SK-N-DZ (cell line): Measurements from ENCODE around the gene NBDY.

Experiments
- DNase-seq: peaks from one replicate; pipeline ENCODE4 v3.0.0-alpha.2; 2015; ENCODE audit warnings: low spot score

NBDY gene

GRCh38 chrX:56785442-56785841 is 56.4 kb downstream of the NBDY start:
- no peak for DNase-seq

DNA sequence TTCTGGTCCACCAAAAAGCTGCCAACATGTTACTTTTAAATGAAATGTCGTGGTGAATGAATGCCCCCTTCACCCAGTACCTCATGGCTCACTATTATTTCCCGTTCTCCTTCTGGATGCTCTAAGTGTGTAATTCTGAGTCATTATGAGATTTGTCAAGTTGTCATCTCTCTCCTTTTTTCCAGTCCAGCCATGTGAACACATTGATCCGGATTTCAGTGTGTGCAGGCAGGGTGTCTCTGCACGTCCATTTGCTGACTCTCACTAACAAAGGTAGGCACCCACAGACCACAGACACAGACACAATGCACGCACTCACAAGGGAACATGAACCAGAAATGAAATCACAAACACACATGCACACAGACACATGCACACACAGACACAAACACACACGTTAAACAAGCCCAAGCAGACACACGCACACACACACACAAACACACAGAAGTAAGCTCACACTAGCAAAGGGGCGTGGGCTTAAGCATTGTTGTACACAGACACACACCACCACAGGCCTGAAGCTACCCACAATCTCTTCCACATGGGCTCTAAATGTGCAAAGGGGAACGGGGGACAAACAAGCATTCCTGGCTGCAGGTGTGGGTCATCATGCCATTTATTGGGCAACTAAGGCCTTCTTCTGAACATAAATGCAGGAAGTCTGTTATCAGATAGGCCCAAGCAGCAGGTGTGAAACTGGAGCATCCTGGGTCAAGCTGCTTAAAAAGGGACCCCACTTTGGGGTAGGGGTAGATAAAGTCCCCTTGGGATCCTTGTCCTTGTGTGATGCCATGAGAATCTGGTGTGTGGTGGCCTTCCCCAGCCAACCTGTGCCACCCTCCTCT is 58.1 kb downstream of the NBDY start:
- DNase-seq: no peak

DNA sequence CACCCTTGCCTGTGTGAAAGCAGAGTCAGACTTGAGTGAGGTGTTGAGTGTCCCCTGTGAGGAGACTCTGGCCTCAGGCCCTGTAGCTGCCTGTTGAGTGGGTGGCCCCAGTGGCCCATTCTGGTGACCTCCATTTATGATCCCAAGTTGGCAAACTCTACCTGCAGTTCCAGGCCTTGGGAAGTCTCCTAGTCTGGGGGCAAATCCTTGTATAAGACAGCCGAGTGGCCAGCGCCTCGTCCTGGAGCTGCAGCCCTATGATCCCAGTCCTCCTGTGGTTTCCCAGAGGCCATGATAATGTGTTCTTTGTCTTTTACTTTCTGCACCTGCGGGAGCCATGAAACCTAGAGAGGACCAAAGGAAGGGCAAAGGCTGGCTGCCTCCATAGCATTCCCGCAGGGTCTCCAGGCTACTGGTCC is 58.7 kb downstream of the NBDY start:
- no peak for DNase-seq

GRCh38 chrX:56788229-56788628 is 59.2 kb downstream of the NBDY start:
- no peak for DNase-seq

- DNase-seq: no peak
These were observed 59.7 kb downstream of the NBDY start for GRCh38 chrX:56788717-56789122.

DNA sequence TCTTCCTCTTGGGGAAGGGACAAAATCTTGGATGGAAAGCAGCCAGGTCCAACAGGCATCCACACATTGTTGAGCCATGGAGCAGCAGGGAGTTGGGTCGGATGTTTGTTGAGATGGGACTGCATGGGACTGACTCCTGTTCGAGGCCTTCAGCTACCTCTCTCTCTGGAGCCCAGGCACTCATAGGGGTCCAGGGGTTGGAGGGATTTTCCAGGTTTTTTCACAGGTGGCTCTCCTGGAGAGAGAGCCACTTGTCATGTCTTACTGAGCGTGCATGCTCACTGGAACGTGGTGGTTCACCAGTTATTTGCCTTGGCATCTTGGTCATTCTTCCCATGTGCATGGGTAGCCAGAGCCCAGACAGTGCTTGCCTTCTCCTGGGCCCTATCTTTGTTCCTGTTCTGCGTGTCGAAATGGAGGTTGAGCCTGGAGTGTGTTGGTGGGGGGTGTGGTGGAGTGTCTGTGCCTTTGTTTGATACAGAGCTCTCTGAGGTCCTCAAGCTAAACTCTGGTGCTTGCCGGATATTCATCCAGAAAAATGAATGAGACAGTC is 60.6 kb downstream of the NBDY start:
- DNase-seq: no peak

GRCh38 chrX:56790778-56791177 is 61.7 kb downstream of the NBDY start:
- DNase-seq: no peak

DNA sequence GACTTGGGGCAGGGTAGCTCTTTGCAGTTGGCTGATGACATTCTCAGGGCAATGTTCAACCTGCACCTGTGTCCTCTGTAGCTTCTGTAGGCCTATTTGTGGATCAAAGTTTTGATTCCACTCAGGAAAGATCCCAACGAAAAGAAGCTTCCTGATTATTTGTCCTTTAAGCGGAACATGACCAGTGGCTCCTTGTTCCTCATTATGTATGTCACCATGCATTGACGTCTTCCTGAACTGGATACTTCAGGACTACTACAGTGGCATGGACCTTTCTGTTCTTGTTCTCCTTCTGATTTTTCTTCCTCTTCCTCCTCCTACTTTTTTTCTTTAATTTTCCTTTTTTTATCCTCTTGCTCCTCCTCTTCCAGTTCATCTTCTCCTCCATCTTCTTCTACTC is 62.4 kb downstream of the NBDY start:
- DNase-seq: no peak

DNA sequence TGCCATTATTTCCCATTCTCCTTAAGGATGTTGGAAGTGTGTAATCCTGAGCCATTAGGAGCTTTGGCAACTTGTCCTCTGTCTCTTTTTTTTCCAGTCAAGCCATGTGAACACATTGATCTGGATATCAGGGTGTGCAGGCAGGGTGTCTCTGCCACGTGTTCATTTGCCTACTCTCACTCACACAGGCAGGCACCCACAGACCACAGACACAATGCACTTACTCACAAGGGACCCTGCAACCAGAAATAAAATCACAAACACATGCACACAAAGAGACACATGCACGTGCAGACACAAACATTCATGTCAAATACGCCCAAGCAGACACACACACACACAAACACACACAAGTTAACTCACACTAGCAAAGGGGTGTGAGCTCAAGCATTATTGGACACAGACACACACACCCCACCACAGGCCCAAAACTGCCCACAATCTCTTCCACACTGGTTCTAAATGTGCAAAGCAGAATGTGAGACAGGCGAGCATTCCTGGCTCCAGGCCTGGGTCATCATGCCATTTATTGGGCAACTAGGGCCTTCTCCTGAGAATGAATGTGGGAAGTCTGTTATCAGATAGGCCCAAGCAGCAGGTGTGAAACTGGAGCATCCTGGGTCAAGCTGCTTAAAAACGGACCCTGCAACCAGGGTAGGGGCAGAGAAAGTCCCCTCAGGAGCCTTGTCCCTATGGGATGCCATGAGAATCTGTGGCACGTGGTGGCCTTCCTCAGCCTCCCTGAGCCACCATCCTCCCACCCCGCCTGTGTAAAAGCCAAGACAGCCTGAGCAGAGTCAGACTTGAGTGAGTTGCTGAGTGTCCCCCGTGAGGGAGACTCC is 63.4 kb downstream of the NBDY start:
- no peak for DNase-seq

DNA sequence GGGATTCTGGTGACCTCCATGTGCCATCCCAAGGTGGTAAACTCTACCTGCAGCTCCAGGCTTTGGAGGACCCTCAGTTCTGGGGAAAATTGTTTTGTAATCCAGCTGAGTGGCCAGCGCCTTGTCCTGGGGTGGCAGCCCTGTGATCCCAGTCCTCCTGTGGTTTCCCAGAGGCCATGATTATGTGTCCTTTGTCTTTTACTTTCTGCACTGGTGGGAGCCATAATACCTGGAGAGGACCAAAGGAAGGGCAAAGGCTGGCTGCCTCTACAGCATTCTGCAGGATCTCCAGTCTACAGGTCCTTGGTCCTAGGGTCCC is 64.0 kb downstream of the NBDY start:
- DNase-seq: no peak

GRCh38 chrX:56793521-56794320 is 64.7 kb downstream of the NBDY start:
- DNase-seq: no peak

- no peak for DNase-seq
These were observed 65.6 kb downstream of the NBDY start for GRCh38 chrX:56794404-56795230.

- DNase-seq: no peak
These were observed 66.3 kb downstream of the NBDY start for GRCh38 chrX:56795309-56795868.

GRCh38 chrX:56796641-56797395 is 67.8 kb downstream of the NBDY start:
- no peak for DNase-seq

- no peak for DNase-seq
These were observed 68.7 kb downstream of the NBDY start for GRCh38 chrX:56797574-56798338.

DNA sequence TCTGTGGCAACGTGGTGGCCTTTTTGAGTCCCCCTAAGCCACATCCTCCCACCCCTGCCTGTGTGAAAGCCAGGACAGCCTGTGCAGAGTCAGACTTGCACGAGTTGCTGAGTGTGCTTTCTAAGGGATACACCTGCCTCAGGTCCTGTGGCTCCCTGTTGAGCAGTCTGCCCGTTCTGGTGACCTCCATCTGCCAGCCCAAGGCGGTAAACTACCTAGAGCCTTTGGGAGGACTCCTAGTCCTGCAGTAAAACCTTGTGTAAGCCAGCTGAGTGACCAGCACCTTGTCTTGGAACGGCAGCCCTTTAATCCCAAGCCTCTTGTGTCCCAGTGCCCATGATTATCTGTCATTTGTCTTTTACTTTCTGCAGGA is 69.3 kb downstream of the NBDY start:
- no peak for DNase-seq

GRCh38 chrX:56798866-56799758 is 70.1 kb downstream of the NBDY start:
- DNase-seq: peak; percentile 25

DNA sequence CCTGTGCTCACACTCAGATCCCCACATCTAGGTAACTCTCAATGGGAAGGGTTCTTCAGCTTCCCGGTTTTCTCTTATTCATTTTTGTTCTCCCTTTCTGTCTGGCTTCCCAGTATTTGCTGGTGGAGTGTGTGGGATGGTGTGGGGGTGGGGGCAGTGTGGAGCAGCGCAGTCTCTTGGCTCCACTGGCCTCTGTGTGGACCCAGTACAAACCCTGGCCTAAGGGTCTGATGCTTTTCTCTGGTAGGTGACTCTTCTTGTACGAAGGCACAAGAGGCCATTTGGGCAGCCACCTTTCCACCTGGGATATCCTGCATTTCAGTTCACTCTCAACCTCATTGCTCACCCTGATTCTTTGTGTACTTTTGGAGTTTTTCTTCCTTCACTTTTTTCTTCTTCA is 71.3 kb downstream of the NBDY start:
- DNase-seq: no peak
